Smooth muscle cell (in vitro differentiated cells): ENCODE measurements around the gene PDPR. TPM values are rescaled to one million over a fixed set of nuclear protein-coding genes. Genes with fewer than 3 reads are reported as not detected.

ENCODE experiments used
- DNase-seq: peaks from one replicate; lab custom pipeline; 2025; ENCODE audit not compliant: unreplicated experiment; lab: John Stamatoyannopoulos, UW
- H2AFZ ChIP-seq: fragments of 200-600 bp; sonication (generic); 2 replicates; pipeline ENCODE4 v1.6.0; 2016; ENCODE audit warnings: antibody characterized with exemption, low read depth, mild to moderate bottlenecking
- H3F3A ChIP-seq: fragments of 200-600 bp; sonication (generic); 2 replicates; pipeline ENCODE4 v1.6.0; 2017; ENCODE audit warnings: antibody characterized with exemption, low read depth
- H3K27ac ChIP-seq: fragments of 200-600 bp; sonication (generic); 2 replicates; pipeline ENCODE4 v1.5.1; 2016; ENCODE audit warnings: low read depth, mild to moderate bottlenecking
- H3K27me3 ChIP-seq: fragments of 200-600 bp; sonication (generic); 2 replicates; pipeline ENCODE4 v1.6.1; 2016; ENCODE audit warnings: low read depth, mild to moderate bottlenecking
- H3K36me3 ChIP-seq: fragments of 200-600 bp; sonication (generic); 2 replicates; pipeline ENCODE4 v1.5.1; 2016; ENCODE audit warnings: low read depth
- H3K4me1 ChIP-seq: fragments of 200-600 bp; sonication (generic); 2 replicates; pipeline ENCODE4 v1.5.1; 2016; ENCODE audit warnings: low read depth
- H3K4me2 ChIP-seq: fragments of 200-600 bp; sonication (generic); 2 replicates; pipeline ENCODE4 v1.6.0; 2016; ENCODE audit warnings: mild to moderate bottlenecking
- H3K4me3 ChIP-seq: fragments of 200-600 bp; sonication (generic); 2 replicates; pipeline ENCODE4 v1.5.1; 2016; ENCODE audit warnings: mild to moderate bottlenecking
- H3K79me2 ChIP-seq: fragments of 200-600 bp; sonication (generic); 2 replicates; pipeline ENCODE4 v1.6.0; 2016; ENCODE audit warnings: low read depth, mild to moderate bottlenecking
- H3K9ac ChIP-seq: fragments of 200-600 bp; sonication (generic); 2 replicates; pipeline ENCODE4 v1.6.0; 2016; ENCODE audit warnings: low read depth
- H3K9me3 ChIP-seq: fragments of 200-600 bp; sonication (generic); replicated peaks from 2 replicates; pipeline ENCODE4 v1.5.1; 2016; ENCODE audit warnings: low read depth
- H4K20me1 ChIP-seq: fragments of 200-600 bp; sonication (generic); 2 replicates; pipeline ENCODE4 v1.6.0; 2016; ENCODE audit warnings: low read depth
- CTCF ChIP-seq: fragments of 200-600 bp; sonication (generic); IDR thresholded peaks from 2 replicates; pipeline ENCODE4 v1.5.1; 2017; ENCODE audit warnings: borderline replicate concordance, mild to moderate bottlenecking, antibody characterized with exemption; ENCODE audit not compliant: insufficient read depth, poor library complexity, severe bottlenecking
- WGBS: methylation state at CpG from one replicate; pipeline ENCODE4 v1.1.7; 2016; ENCODE audit warnings: low lambda C conversion rate; 5-methylcytosine and 5-hydroxymethylcytosine counted together
- polyA plus RNA-seq: library from polyadenylated mRNA; unstranded; fragments of >200 nt; fragmentation: Nextera tagmentation; extraction: Ambion mirVana; gene quantifications from 2 replicates; pipeline ENCODE4 v1.2.1, GENCODE V29; 2016
- total RNA-seq: library from RNA; depleted of rRNA; stranded (reverse); fragments of >200 nt; gene quantifications from 2 replicates; pipeline ENCODE4 v1.2.3, GENCODE V29; 2014

Gene PDPR
- total and polyA plus RNA-seq, 2 experiments from 2014 or later = 5.7 to 11.2 TPM

GRCh38 chr16:70159355-70160348 lies 45.5 kb downstream of the PDPR start:
- Histone ChIP-seq H4K20me1 (peaks cover 7% of the 10 kb centered on the region), H3K27ac (no peak overlapping the region), H2AFZ (no peak overlapping the region), H3K9me3 (no peaks in the 10 kb centered on the region), H3K9ac (no peak overlapping the region), H3K4me1 (no peaks in the 10 kb centered on the region), H3K4me2 (no peak overlapping the region), H3K79me2 (no peaks in the 10 kb centered on the region), H3F3A (peaks cover 9% of the 10 kb centered on the region), H3K27me3 (no peaks in the 10 kb centered on the region), H3K36me3 (peaks cover 5% of the 10 kb centered on the region), H3K4me3 (no peak overlapping the region)
- whole genome bisulfite sequencing = 86% methylated on average over 9 of the region's 9 CpGs
- TF ChIP-seq CTCF = no peak
- no peak for DNase-seq

- 96% methylated on average over 6 of the region's 6 CpGs for WGBS
- DNase-seq = no peak
- H3K79me2 ChIP-seq = no peaks in the 10 kb centered on the region
These were observed 46.3 kb downstream of the PDPR start for GRCh38 chr16:70160388-70160787.

GRCh38 chr16:70160821-70161220 lies 46.7 kb downstream of the PDPR start:
- Histone ChIP-seq H3K36me3 (peaks cover 5% of the 10 kb centered on the region), H3K79me2 (no peaks in the 10 kb centered on the region), H3K27ac (no peak overlapping the region), H3K9ac (no peak overlapping the region), H3K4me3 (no peak overlapping the region), H3K4me1 (no peaks in the 10 kb centered on the region), H3F3A (peaks cover 9% of the 10 kb centered on the region), H3K27me3 (no peaks in the 10 kb centered on the region), H3K9me3 (no peaks in the 10 kb centered on the region), H4K20me1 (peaks cover 7% of the 10 kb centered on the region), H2AFZ (no peak overlapping the region), H3K4me2 (no peak overlapping the region)
- no peak for TF ChIP-seq CTCF
- DNase-seq = no peak
- WGBS = 97% methylated on average over 6 of the region's 6 CpGs

More at GRCh38 chr16:70160388-70160787, 46.3 kb downstream of the PDPR start:
- Histone ChIP-seq H3K9ac (no peak overlapping the region), H3F3A (peaks cover 9% of the 10 kb centered on the region), H3K9me3 (no peaks in the 10 kb centered on the region), H3K27ac (no peak overlapping the region), H3K4me1 (no peaks in the 10 kb centered on the region), H3K36me3 (peaks cover 5% of the 10 kb centered on the region), H3K27me3 (no peaks in the 10 kb centered on the region), H2AFZ (no peak overlapping the region), H3K4me3 (no peak overlapping the region), H3K4me2 (no peak overlapping the region), H4K20me1 (peaks cover 7% of the 10 kb centered on the region)
- no peak for TF ChIP-seq CTCF
